ENCODE results near the gene MYO3B. TPM values are rescaled to one million over a fixed set of nuclear protein-coding genes. Genes with fewer than 3 reads are reported as not detected.
A peak's percentile ranks its signal among the peaks of the same experiment; 100 is the strongest.
"Not testable (repeated sequence)": the region's sequence is repeated elsewhere in the genome, so short reads cannot be mapped to it uniquely, and the experiment has no call there.

The MYO3B gene
- total RNA-seq, 2 experiments from 2014 or later = 0.05 to 0.23 TPM

- H3K27ac Mint-ChIP-seq = peak overlapping the region; percentile 57
- H3K36me3 Mint-ChIP-seq (ENCODE audit: low read depth) = no peaks in the 10 kb centered on the region
- DNase-seq = no peak
- POLR2A ChIA-PET = no interaction called here
- H3K4me3 Mint-ChIP-seq = no peak overlapping the region
- CTCF ChIA-PET = interaction anchor here (0.9 to 7.6 kb wide), 3 partner anchors 17 to 23 kb away, joined by 3 to 50 read pairs (median 10); no protein-coding TSS in a partner anchor
- no peak for ATAC-seq
- peaks cover 34% of the 10 kb centered on the region for H3K4me1 Mint-ChIP-seq (ENCODE audit: low read depth)
- peaks cover 2% of the 10 kb centered on the region for H3K27me3 Mint-ChIP-seq (ENCODE audit: low read depth)
- no peaks in the 10 kb centered on the region for H3K9me3 Mint-ChIP-seq (ENCODE audit: insufficient read depth)
Observed at GRCh38 chr2:170341684-170342623, 164.0 kb downstream of the MYO3B start.

- POLR2A ChIA-PET = no interaction called here
- Mint-ChIP-seq H3K27ac (no peak overlapping the region), H3K36me3 (ENCODE audit: low read depth) (no peaks in the 10 kb centered on the region), H3K27me3 (ENCODE audit: low read depth) (no peaks in the 10 kb centered on the region), H3K4me1 (ENCODE audit: low read depth) (peaks cover 40% of the 10 kb centered on the region), H3K4me3 (no peak overlapping the region), H3K9me3 (ENCODE audit: insufficient read depth) (no peaks in the 10 kb centered on the region)
- DNase-seq (no peak), ATAC-seq (no peak)
- CTCF ChIA-PET = interaction anchor here (0.9 to 7.6 kb wide), 3 partner anchors 17 to 25 kb away, joined by 4 to 50 read pairs (median 10); no protein-coding TSS in a partner anchor
Observed at GRCh38 chr2:170344663-170345346, 166.9 kb downstream of the MYO3B start.

- Mint-ChIP-seq H3K4me3 (no peak overlapping the region), H3K27me3 (ENCODE audit: low read depth) (no peaks in the 10 kb centered on the region), H3K27ac (no peak overlapping the region), H3K36me3 (ENCODE audit: low read depth) (no peaks in the 10 kb centered on the region), H3K4me1 (ENCODE audit: low read depth) (peaks cover 34% of the 10 kb centered on the region), H3K9me3 (ENCODE audit: insufficient read depth) (no peaks in the 10 kb centered on the region)
- no peak for DNase-seq
- no peak for ATAC-seq
- POLR2A ChIA-PET = no interaction called here
- CTCF ChIA-PET = interaction anchor here (0.8 to 7.6 kb wide), 4 partner anchors 9 to 25 kb away, joined by 3 to 50 read pairs (median 4); no protein-coding TSS in a partner anchor
Observed at GRCh38 chr2:170345607-170346006, 167.7 kb downstream of the MYO3B start.

DNA sequence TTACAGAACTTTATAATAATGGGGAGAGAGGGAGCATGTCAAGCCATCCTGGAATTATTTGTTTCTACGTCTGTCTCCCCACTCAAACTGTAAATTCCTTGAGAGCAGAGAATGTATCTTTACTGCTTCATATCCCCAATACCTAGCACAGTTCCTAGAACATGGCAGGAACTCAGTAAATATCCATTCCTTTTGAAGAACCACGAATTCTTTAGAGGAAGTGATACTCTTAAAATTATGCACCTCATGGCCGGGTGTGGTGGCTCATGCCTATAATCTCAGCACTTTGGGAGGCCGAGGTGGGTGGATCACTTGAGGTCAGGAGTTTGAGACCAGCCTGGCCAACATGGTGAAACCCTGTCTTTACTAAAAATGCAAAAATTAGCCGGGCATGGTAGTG is 171.3 kb downstream of the MYO3B start:
- H3K9me3 Mint-ChIP-seq (ENCODE audit: insufficient read depth); CTCF ChIA-PET; ATAC-seq; H3K4me3 Mint-ChIP-seq; DNase-seq; POLR2A ChIA-PET; H3K27ac Mint-ChIP-seq; H3K27me3 Mint-ChIP-seq (ENCODE audit: low read depth); H3K36me3 Mint-ChIP-seq (ENCODE audit: low read depth): not testable (repeated sequence)
- peaks cover 48% of the 10 kb centered on the region for H3K4me1 Mint-ChIP-seq (ENCODE audit: low read depth)

GRCh38 chr2:170350929-170351826 is 173.2 kb downstream of the MYO3B start:
- H3K27ac Mint-ChIP-seq = no peak overlapping the region
- peaks cover 66% of the 10 kb centered on the region for H3K4me1 Mint-ChIP-seq (ENCODE audit: low read depth)
- ATAC-seq = no peak
- ChIA-PET POLR2A (no interaction called here), CTCF (interaction anchor here (1.3 kb wide), 2 partner anchors 10 to 26 kb away, joined by 3 to 6 read pairs; no protein-coding TSS in a partner anchor)
- H3K9me3 Mint-ChIP-seq (ENCODE audit: insufficient read depth) = no peaks in the 10 kb centered on the region
- no peak for DNase-seq
- no peaks in the 10 kb centered on the region for H3K27me3 Mint-ChIP-seq (ENCODE audit: low read depth)
- peaks cover 2% of the 10 kb centered on the region for H3K36me3 Mint-ChIP-seq (ENCODE audit: low read depth)
- no peak overlapping the region for H3K4me3 Mint-ChIP-seq

DNA sequence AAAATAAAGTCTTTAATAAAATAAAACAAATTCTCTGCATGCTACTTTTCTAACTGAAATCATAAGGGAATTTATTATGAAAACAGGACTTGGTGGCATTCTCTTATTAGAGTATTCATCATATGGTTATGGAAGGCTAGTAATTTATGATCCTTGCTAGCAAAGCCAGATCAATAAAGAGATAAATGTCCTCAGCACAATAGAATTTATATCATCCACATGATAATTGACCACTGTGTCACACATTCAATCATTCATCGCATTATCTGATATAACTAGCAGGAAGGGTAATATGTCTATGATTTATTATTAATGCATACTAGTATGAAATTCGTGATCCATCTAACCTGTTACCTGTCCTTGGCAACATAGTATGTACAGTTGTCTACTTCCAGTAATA is 175.8 kb downstream of the MYO3B start:
- Mint-ChIP-seq H3K9me3 (ENCODE audit: insufficient read depth) (no peaks in the 10 kb centered on the region), H3K4me1 (ENCODE audit: low read depth) (peaks cover 57% of the 10 kb centered on the region), H3K27ac (peak overlapping the region; percentile 57), H3K4me3 (no peak overlapping the region), H3K36me3 (ENCODE audit: low read depth) (peaks cover 2% of the 10 kb centered on the region), H3K27me3 (ENCODE audit: low read depth) (no peaks in the 10 kb centered on the region)
- ChIA-PET CTCF (interaction anchor here (1.7 to 1.9 kb wide), 2 partner anchors 15 to 118 kb away, joined by 4 to 5 read pairs; no protein-coding TSS in a partner anchor), POLR2A (no interaction called here)
- no peak for DNase-seq
- no peak for ATAC-seq

- Mint-ChIP-seq H3K4me1 (ENCODE audit: low read depth) (peaks cover 52% of the 10 kb centered on the region), H3K9me3 (ENCODE audit: insufficient read depth) (no peaks in the 10 kb centered on the region), H3K36me3 (ENCODE audit: low read depth) (peaks cover 2% of the 10 kb centered on the region), H3K27ac (peak overlapping the region; percentile 57), H3K27me3 (ENCODE audit: low read depth) (peaks cover 3% of the 10 kb centered on the region), H3K4me3 (peak overlapping the region; percentile 16)
- DNase-seq (no peak), ATAC-seq (peak; percentile 32)
- ChIA-PET POLR2A (no interaction called here), CTCF (interaction anchor here (1.1 to 1.9 kb wide), 6 partner anchors 9 to 119 kb away, joined by 3 to 7 read pairs (median 4); no protein-coding TSS in a partner anchor)
Observed at GRCh38 chr2:170354388-170354787, 176.4 kb downstream of the MYO3B start.

DNA sequence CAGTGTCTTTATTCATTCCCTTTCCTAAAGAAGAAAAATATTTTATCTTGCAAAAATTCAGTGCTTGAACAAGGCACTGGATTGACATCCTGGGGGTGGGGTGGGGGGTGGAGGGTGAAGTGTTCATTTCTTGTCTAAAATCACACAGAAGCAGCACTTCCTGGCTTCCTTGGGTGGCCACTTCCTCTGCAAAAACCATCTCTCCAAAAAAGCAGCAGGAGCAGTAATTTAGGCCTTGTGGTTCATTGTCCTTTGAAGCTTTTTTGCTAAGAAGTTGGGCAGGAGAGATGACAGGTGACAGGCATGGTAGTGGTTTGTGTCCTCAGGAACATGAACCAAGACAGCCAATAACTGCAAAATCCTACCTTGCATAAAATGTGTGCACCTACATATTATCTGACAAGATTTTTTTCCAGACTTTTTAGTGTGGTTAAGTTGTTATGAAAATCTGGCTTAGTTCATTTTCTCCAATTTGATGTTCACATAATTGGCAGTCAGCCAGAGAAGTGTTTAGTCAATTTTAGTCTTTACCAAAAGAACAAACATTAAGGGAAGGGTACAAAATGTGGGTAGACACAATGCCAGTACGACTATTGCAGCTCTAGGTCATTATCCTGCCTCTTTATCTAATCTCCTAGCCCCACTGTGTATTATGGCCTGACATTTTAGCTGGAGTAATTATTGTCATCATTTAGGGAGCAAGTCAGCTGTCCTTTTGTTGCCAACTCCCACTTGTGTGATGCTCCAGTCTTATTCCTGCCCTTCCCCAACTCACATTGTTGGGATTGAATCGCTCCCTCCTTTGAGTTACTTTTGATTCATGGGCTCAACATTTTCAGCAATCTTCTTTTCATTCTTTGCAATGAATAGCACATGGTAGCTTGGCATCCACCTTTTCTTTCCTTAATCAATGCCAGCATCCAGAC is 177.2 kb downstream of the MYO3B start:
- peaks cover 52% of the 10 kb centered on the region for H3K4me1 Mint-ChIP-seq (ENCODE audit: low read depth)
- no peaks in the 10 kb centered on the region for H3K9me3 Mint-ChIP-seq (ENCODE audit: insufficient read depth)
- DNase-seq = peak; percentile 56
- peaks cover 2% of the 10 kb centered on the region for H3K36me3 Mint-ChIP-seq (ENCODE audit: low read depth)
- ATAC-seq = peak; percentile 73
- peaks cover 7% of the 10 kb centered on the region for H3K27me3 Mint-ChIP-seq (ENCODE audit: low read depth)
- H3K27ac Mint-ChIP-seq = peak overlapping the region; percentile 53
- ChIA-PET POLR2A (no interaction called here), CTCF (interaction anchor here (1.1 to 1.9 kb wide), 6 partner anchors 9 to 119 kb away, joined by 3 to 7 read pairs (median 4); no protein-coding TSS in a partner anchor)
- H3K4me3 Mint-ChIP-seq = peak overlapping the region; percentile 16

- no peaks in the 10 kb centered on the region for H3K9me3 Mint-ChIP-seq (ENCODE audit: insufficient read depth)
- no peaks in the 10 kb centered on the region for H3K36me3 Mint-ChIP-seq (ENCODE audit: low read depth)
- DNase-seq = no peak
- ChIA-PET POLR2A (no interaction called here), CTCF (interaction anchor here (4.6 to 7.3 kb wide), 3 partner anchors 11 to 454 kb away, joined by 44 to 93 read pairs (median 67); partner anchors contain the start of gene GAD1)
- H3K27ac Mint-ChIP-seq = no peak overlapping the region
- no peak overlapping the region for H3K4me3 Mint-ChIP-seq
- peaks cover 11% of the 10 kb centered on the region for H3K27me3 Mint-ChIP-seq (ENCODE audit: low read depth)
- no peak for ATAC-seq
- H3K4me1 Mint-ChIP-seq (ENCODE audit: low read depth) = peaks cover 51% of the 10 kb centered on the region
Observed at GRCh38 chr2:170359466-170359865, 181.5 kb downstream of the MYO3B start.

GRCh38 chr2:170360546-170361089 is 182.7 kb downstream of the MYO3B start:
- Mint-ChIP-seq H3K27ac (no peak overlapping the region), H3K4me1 (ENCODE audit: low read depth) (peaks cover 40% of the 10 kb centered on the region), H3K9me3 (ENCODE audit: insufficient read depth) (no peaks in the 10 kb centered on the region), H3K36me3 (ENCODE audit: low read depth) (no peaks in the 10 kb centered on the region), H3K27me3 (ENCODE audit: low read depth) (peaks cover 14% of the 10 kb centered on the region), H3K4me3 (no peak overlapping the region)
- DNase-seq = no peak
- ATAC-seq = no peak
- POLR2A ChIA-PET = interaction anchor here (1.5 kb wide), 1 partner anchor 9 kb away, joined by 4 read pairs; no protein-coding TSS in a partner anchor
- CTCF ChIA-PET = interaction anchor here (0.7 to 7.3 kb wide), 27 partner anchors 8 to 520 kb away, joined by 3 to 93 read pairs (median 6); partner anchors contain the start of gene GAD1

All from activated CD8-positive, alpha-beta T cell treated with anti-CD3 and anti-CD28 coated beads, Interleukin-2, amount 10 ng/mL, durations not matched to agents 7 days and 5 days (primary cell).